Brain microvascular endothelial cell (primary cell): ENCODE measurements around the gene KCTD19.
"Not testable (repeated sequence)": the region's sequence is repeated elsewhere in the genome, so short reads cannot be mapped to it uniquely, and the experiment has no call there.

Experiments
- DNase-seq: peaks from one replicate; pipeline ENCODE4 v3.0.0-alpha.2; 2020
- H3K27ac ChIP-seq: fragments of 250-450 bp; sonication (Bioruptor Pico); 2 replicates; pipeline ENCODE4 v1.5.1; 2020; ENCODE audit warnings: mild to moderate bottlenecking, moderate library complexity
- H3K27me3 ChIP-seq: fragments of 250-450 bp; sonication (Bioruptor Pico); replicated peaks from 2 replicates; pipeline ENCODE4 v1.5.1; 2020; ENCODE audit warnings: mild to moderate bottlenecking
- H3K36me3 ChIP-seq: fragments of 250-450 bp; sonication (Bioruptor Pico); replicated peaks from 2 replicates; pipeline ENCODE4 v1.5.1; 2020; ENCODE audit warnings: mild to moderate bottlenecking
- H3K4me3 ChIP-seq: 2 replicates; pipeline ENCODE4 v1.5.1; 2011; ENCODE audit warnings: low read depth, mild to moderate bottlenecking, control low read depth, low read length, moderate library complexity
- in situ Hi-C: cut with HindIII; loops from 2 replicates; pipeline ENCODE4 v1.10.0; 2017; ENCODE audit warnings: low sequenced_read_pairs, low pct_ligation_motif_present
- TF ChIP-seq, protein P1 (sequence below): IDR thresholded peaks from 2 replicates; pipeline ENCODE4 v1.5.1; 2011; ENCODE audit warnings: low read depth, mild to moderate bottlenecking, moderate library complexity, low read length, control low read depth, inconsistent platforms; ENCODE audit errors: missing control alignments

The KCTD19 gene

DNA sequence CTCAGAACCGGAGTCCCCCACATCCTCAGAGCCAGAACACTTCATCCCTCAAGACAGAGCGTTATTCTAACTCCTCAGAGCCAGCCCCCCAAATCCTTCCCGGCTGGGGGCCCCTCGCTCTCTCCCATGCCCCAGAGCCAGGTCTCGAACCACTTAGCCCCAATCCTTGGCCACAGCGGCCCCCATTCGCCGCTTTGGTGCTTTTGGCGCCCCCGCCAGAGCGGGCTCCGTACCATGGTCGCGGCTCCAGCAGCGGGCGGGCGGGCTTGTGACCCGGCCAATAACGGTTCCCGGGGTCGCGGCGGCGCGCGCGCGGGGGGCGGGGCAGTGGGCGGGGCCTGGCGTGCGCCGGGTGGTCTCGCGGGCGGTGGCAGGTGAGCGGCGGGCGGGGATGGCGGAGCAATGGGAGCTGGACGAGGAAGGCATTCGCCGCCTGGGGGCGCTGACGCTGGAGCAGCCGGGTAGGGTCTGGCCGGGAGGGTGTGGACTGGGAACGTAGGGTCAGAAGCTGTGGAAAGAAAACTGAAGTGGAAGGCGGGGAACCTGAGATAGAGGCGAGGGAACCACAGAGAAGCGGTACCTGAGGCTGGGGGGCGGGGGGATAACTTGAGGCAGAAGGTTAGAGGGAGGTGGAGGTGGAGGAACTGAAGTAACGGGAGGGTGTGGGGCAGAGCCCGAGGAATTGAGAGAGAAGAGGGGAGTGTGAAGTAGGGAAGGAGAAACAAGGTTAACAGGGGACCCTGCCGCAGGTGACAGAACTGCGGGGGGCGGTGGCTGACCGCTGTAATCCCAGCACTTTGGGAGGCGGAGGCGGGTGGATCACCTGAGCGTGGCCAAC is at the start of gene KCTD19, which contains the start of gene LRRC36:
KCTD19 (minus strand) TSS at position 270 of the 838 bp plus-strand sequence; CDS start at position 236, 34 bp downstream.
LRRC36 (plus strand) TSS at position 344 of the 838 bp plus-strand sequence; CDS start at position 392, 48 bp downstream.
- no peak for DNase-seq
- Histone ChIP-seq H3K36me3 (no peaks in the 10 kb centered on the region), H3K27ac (no peak within 1 kb of the TSS), H3K4me3 (peak within 1 kb of the TSS; percentile 45), H3K27me3 (peaks cover 9% of the 10 kb centered on the region)
- TF ChIP-seq, protein P1, sequence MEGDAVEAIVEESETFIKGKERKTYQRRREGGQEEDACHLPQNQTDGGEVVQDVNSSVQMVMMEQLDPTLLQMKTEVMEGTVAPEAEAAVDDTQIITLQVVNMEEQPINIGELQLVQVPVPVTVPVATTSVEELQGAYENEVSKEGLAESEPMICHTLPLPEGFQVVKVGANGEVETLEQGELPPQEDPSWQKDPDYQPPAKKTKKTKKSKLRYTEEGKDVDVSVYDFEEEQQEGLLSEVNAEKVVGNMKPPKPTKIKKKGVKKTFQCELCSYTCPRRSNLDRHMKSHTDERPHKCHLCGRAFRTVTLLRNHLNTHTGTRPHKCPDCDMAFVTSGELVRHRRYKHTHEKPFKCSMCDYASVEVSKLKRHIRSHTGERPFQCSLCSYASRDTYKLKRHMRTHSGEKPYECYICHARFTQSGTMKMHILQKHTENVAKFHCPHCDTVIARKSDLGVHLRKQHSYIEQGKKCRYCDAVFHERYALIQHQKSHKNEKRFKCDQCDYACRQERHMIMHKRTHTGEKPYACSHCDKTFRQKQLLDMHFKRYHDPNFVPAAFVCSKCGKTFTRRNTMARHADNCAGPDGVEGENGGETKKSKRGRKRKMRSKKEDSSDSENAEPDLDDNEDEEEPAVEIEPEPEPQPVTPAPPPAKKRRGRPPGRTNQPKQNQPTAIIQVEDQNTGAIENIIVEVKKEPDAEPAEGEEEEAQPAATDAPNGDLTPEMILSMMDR = peak; percentile 63
- in situ Hi-C loops = no loop called here

DNA sequence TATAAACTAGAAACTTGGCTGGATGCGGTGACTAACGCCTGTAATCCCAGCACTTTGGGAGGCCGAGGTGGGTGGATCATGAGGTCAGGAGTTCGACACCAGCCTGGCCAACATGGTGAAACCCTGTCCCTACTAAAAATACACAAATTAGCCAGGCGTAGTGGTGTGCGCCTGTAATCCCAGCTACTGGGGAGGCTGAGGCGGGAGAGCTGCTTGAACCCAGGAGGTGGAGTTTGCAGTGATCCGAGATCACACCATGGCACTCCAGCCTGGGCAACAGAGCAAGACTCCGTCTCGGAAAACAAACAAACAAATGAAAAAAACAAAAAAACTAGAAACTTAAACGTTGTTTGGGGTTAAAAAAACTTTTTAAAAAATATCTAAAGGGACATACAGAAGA is 49.5 kb upstream of the KCTD19 start:
- H3K4me3 ChIP-seq, H3K27ac ChIP-seq, in situ Hi-C loops, H3K27me3 ChIP-seq, DNase-seq, H3K36me3 ChIP-seq: not testable (repeated sequence)

DNA sequence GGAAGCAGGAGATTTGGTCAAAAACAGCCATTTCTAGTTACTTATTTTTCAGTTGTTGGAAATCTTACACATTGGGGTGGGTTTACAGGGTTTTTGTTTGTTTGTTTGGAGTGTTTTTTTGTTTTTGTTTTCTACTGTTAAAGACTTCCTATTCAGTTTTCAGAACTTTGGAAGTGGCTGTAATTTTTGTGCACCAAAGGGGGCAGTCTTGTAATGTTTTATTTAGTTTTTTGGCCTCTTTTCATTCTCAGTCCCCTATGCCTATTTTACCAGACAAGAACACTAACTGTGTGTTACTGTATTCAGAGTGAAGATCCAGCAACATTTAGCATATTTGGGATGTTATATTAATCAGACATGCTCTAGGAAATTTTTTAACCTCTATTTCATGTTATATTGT is 46.1 kb upstream of the KCTD19 start:
- no peak for DNase-seq
- Histone ChIP-seq H3K36me3 (no peaks in the 10 kb centered on the region), H3K27ac (no peak overlapping the region), H3K27me3 (peaks cover 19% of the 10 kb centered on the region), H3K4me3 (no peak overlapping the region)
- in situ Hi-C loops = no loop called here
- TF ChIP-seq, protein P1 = peak; percentile 32

DNA sequence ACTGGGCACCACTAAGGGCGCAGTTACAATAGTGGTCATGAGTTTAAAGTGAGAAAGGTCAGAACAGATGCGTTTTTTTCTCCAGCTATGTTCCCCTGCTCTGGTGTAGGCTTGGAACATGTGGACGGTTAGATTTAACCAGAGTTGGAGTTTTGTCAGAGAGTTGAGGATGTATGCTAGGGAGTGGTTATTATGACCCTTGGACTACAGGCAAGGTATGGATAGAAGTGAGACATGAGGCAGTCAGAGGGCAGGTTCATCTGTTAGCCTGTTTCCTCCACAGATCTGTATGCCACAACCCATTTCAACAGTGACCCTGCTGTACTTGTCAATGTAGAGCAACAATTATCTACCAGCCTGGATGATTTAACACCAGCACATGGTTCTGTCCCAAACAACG is 44.1 kb upstream of the KCTD19 start:
- Histone ChIP-seq H3K27ac (no peak overlapping the region), H3K36me3 (no peaks in the 10 kb centered on the region), H3K27me3 (peaks cover 22% of the 10 kb centered on the region), H3K4me3 (no peak overlapping the region)
- no peak for DNase-seq
- in situ Hi-C loops = no loop called here
- TF ChIP-seq, protein P1 = no peak

DNA sequence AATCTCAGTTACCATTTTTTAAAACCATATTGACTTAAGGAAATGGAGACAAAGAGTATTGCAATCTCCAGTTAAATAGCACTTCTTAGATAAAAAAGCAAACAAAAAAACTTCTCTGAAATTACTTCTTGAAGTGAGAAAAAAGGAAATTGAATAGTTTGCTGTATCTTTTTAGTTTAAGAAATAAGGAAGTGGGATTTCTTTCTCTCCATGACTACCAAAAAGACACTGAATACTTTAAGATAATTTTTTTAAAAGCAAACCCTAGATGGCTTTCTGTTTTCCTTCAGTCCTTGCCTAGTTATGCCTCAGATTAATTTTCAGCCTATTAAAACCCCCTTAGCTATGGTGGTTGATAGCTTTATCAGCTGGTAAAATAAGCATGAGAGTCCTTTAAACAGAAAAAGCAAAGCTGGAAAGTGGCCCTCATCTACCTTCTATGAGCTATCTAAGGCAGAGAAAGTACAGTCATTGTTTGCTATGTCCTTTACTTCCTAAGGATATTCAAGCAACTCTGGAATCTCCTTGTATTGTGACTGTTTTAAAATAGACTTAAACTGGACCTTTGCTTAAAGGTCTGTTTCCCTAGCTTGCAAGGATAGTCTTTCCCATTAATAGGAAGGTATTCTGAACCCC is 38.2 kb upstream of the KCTD19 start:
- Histone ChIP-seq H3K4me3 (no peak overlapping the region), H3K27me3 (peaks cover 39% of the 10 kb centered on the region), H3K27ac (no peak overlapping the region), H3K36me3 (no peaks in the 10 kb centered on the region)
- no peak for DNase-seq
- TF ChIP-seq, protein P1 = no peak
- in situ Hi-C loops = no loop called here

DNA sequence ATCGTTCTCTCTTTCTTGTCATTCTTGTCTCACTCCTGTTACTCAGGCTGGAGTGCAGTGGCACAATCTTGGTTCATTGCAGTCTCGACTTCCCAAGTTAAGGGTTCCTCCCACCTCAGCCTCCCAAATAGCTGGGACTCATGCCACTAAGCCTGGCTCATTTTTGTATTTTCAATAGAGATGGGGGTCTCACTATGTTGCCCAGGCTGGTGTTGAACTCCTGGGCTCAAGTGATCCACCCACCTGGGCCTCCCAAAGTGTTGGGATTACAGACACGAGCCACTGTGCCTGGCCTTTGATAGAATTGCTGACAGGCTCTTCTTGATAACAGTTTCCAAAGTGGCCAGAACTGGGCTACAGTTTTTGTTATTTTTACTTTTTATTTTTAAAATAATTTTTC is 34.5 kb upstream of the KCTD19 start:
- no peak for DNase-seq
- no peak overlapping the region for H3K4me3 ChIP-seq
- H3K27me3 ChIP-seq = peaks cover 28% of the 10 kb centered on the region
- H3K36me3 ChIP-seq = no peaks in the 10 kb centered on the region
- H3K27ac ChIP-seq = no peak overlapping the region
- TF ChIP-seq, protein P1 = no peak
- in situ Hi-C loops = no loop called here

DNA sequence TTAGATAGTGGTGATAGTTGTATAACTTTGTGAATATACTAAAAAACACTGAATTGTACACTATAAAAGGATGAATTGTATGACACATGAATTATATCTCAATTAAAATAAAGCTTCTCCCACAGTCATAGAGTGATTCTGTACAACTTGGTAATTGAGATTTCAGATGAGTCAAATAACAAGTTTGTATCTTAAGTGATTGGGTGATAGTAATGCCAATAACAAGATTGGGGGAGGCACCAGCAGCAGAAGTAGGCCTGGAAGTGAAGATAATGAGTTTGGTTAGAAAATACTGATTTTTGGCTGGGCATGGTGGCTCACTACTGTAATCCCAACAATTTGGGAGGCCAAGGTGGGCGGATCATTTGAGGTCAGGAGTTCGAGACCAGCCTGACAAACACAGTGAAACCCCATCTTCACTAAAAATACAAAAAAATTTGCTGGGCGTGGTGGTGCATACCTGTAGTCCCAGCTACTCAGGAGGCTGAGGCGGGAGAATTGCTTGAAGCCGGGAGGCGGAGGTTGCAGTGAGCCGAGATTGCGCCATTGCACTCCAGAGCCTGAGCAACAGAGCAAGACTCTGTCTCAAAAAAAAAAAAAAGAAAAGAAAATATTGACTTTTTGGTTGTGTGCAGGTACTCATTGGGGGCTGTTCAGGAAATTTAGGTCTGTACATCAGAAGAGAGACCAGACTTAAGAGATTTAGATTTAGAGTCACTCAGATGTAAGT is 33.2 kb upstream of the KCTD19 start:
- peaks cover 22% of the 10 kb centered on the region for H3K27me3 ChIP-seq
- H3K36me3 ChIP-seq, DNase-seq, H3K27ac ChIP-seq, H3K4me3 ChIP-seq, in situ Hi-C loops: not testable (repeated sequence)
